ENCODE measurements around the gene GATB.

Gene GATB

DNA sequence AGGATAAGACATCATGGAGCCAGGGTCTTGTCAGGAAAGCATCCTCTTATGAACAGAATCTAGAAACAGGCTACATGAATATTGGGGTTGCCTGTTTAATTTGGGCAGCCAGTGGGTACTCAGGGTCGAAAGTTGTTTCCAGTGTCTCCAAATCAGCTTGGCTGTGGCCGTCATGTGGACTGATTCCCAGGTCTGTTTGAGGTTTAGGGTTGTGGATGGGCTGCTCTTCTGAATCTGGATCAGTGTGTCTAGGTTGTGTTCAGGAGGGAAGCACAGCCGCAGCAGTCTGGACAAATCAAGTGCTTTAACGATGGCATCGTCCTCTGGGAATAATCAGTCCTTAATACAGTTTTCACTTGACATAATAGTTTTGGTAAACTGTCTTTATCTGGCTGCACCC is 94.3 kb downstream of the GATB start:
- H3K36me3 ChIP-seq (ENCODE audit: control insufficient read depth, insufficient read depth, low read length) = peaks cover 35% of the 10 kb centered on the region
- no peaks in the 10 kb centered on the region for H3K27me3 ChIP-seq (ENCODE audit: control insufficient read depth, insufficient read depth, low read length)
- H3K4me3 ChIP-seq (ENCODE audit: low read depth, low read length) = no peak overlapping the region
- no peaks in the 10 kb centered on the region for H3K9me3 ChIP-seq (ENCODE audit: control insufficient read depth, insufficient read depth, low read length)
- H3K27ac ChIP-seq (ENCODE audit: low read depth, low read length) = no peak overlapping the region
- no peak overlapping the region for H3K9ac ChIP-seq (ENCODE audit: low read depth, low read length)
- H3K4me1 ChIP-seq (ENCODE audit: control insufficient read depth, insufficient read depth, low read length) = no peaks in the 10 kb centered on the region

DNA sequence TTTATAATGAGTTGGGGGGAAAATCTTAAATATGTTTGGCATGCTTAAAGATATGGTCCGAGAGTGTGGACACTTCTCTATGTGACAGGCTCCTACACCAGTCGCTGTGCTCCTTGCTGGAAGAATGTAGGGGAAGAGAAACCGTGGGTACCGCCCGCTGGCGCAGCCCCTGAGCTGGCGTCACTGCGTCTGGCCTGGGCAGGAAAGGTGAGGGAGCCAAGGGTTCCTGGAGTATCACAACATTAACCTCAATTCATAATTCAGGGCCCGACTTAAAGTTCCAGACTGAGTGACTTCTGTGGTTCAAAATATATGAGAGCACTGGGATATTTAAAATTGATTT is 95.1 kb downstream of the GATB start:
- Histone ChIP-seq H3K36me3 (ENCODE audit: control insufficient read depth, insufficient read depth, low read length) (peaks cover 35% of the 10 kb centered on the region), H3K4me1 (ENCODE audit: control insufficient read depth, insufficient read depth, low read length) (no peaks in the 10 kb centered on the region), H3K9ac (ENCODE audit: low read depth, low read length) (no peak overlapping the region), H3K9me3 (ENCODE audit: control insufficient read depth, insufficient read depth, low read length) (no peaks in the 10 kb centered on the region), H3K27ac (ENCODE audit: low read depth, low read length) (no peak overlapping the region), H3K27me3 (ENCODE audit: control insufficient read depth, insufficient read depth, low read length) (no peaks in the 10 kb centered on the region), H3K4me3 (ENCODE audit: low read depth, low read length) (no peak overlapping the region)

DNA sequence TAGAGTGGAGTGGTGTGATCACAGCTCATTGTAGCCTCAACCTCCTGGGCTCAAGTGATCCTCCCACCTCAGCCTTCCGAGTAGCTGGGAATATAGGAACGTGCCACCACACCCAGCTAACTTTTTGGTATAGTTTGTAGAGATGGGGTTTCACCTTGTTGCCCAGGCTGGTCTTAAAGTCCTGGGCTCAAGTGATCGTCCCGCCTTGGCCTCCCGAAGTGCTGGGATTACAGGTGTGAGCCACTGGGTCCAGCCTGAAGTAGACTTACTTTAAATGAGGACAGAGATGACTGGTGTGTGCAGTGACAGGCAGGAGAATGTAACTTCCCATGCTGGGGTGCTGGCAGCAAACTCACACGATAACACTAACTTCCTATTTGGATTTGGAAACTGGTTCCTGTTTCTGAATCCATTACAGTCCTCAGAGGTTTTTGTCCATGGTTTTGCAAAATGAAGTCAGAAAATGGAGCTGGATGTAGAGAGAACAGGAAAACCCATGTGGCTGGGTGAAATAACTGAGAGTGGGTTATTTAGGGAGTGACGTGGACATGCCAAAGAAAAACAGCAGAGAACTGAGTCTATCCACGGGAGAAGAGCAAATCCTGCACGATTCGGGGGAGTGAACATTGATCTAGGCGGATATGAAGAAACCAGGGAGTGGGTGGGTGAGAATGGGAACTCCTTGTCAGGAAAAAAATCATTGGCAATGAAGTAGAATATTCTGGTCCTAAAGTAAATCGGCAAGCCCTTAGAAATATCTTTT is 95.6 kb downstream of the GATB start:
- no peaks in the 10 kb centered on the region for H3K9me3 ChIP-seq (ENCODE audit: control insufficient read depth, insufficient read depth, low read length)
- H3K36me3 ChIP-seq (ENCODE audit: control insufficient read depth, insufficient read depth, low read length) = peaks cover 31% of the 10 kb centered on the region
- H3K4me1 ChIP-seq (ENCODE audit: control insufficient read depth, insufficient read depth, low read length) = no peaks in the 10 kb centered on the region
- H3K9ac ChIP-seq (ENCODE audit: low read depth, low read length) = no peak overlapping the region
- no peak overlapping the region for H3K4me3 ChIP-seq (ENCODE audit: low read depth, low read length)
- no peak overlapping the region for H3K27ac ChIP-seq (ENCODE audit: low read depth, low read length)
- H3K27me3 ChIP-seq (ENCODE audit: control insufficient read depth, insufficient read depth, low read length) = no peaks in the 10 kb centered on the region

DNA sequence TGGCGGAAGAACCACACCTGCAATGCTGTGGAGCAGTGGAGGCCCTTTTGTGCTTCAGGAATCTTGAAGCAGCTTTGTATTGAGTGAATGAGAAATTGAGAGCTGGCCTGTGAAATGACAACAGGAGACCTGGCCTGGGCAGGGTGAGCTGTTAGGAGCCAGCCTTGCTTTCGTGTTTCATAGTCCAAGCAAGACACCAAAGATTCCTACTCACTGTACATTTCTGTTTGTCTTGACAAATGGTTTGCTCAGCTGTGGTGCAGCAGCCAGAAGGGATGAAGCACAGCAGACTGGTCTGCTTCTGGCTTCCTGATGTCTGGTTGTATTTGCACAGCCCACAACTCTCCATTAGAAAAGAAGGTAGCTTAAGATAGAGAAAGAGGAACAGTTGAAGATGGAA is 96.5 kb downstream of the GATB start:
- H3K27ac ChIP-seq (ENCODE audit: low read depth, low read length) = no peak overlapping the region
- H3K4me3 ChIP-seq (ENCODE audit: low read depth, low read length) = no peak overlapping the region
- no peak overlapping the region for H3K9ac ChIP-seq (ENCODE audit: low read depth, low read length)

DNA sequence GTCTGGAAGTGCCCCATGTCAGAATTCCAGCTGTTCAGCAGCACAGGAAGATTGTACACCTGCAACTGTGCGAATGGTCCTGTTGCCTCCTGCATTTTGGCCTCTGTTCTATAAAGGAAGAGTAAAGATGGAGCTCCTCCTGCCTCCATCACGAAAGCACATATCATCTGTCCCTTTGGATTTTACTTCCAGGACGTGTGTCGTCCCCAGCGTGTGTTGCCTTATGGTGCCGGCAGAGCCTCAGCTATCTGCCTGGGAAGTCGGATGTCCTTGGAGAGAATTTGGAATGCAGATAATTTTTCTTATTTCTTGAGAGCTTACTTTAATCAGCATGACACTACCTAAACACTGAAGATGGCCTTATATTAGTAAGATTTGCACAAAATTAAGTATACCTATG is 97.7 kb downstream of the GATB start:
- no peaks in the 10 kb centered on the region for H3K4me1 ChIP-seq (ENCODE audit: control insufficient read depth, insufficient read depth, low read length)
- no peak overlapping the region for H3K27ac ChIP-seq (ENCODE audit: low read depth, low read length)
- no peaks in the 10 kb centered on the region for H3K9me3 ChIP-seq (ENCODE audit: control insufficient read depth, insufficient read depth, low read length)
- H3K36me3 ChIP-seq (ENCODE audit: control insufficient read depth, insufficient read depth, low read length) = peaks cover 38% of the 10 kb centered on the region
- H3K4me3 ChIP-seq (ENCODE audit: low read depth, low read length) = no peak overlapping the region
- H3K27me3 ChIP-seq (ENCODE audit: control insufficient read depth, insufficient read depth, low read length) = no peaks in the 10 kb centered on the region
- H3K9ac ChIP-seq (ENCODE audit: low read depth, low read length) = no peak overlapping the region

More for the DNA sequence above, 96.5 kb downstream of the GATB start:
- H3K27me3 ChIP-seq (ENCODE audit: control insufficient read depth, insufficient read depth, low read length) = no peaks in the 10 kb centered on the region
- H3K9me3 ChIP-seq (ENCODE audit: control insufficient read depth, insufficient read depth, low read length) = no peaks in the 10 kb centered on the region
- H3K4me1 ChIP-seq (ENCODE audit: control insufficient read depth, insufficient read depth, low read length) = no peaks in the 10 kb centered on the region
- peaks cover 31% of the 10 kb centered on the region for H3K36me3 ChIP-seq (ENCODE audit: control insufficient read depth, insufficient read depth, low read length)

DNA sequence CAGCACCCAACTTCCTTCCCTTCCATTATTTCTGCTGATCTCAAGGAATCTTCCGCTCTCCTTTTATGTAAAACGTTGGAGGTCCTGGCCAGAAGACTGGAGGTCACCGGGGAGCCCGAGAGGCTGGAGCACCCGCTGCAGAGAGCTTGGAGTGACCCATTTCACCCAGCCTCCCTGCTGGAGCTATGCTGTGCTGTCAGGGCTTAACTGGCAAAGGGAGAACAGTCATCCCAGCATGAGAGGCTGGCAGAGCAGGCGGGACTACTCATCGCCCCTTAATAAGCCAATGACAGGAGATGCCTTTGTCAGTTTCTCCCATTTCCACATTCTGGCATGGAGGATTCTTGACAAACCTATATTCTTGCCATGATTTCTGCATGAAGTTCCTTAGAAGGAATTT is 98.9 kb downstream of the GATB start:
- Histone ChIP-seq H3K9ac (ENCODE audit: low read depth, low read length) (no peak overlapping the region), H3K27me3 (ENCODE audit: control insufficient read depth, insufficient read depth, low read length) (no peaks in the 10 kb centered on the region), H3K9me3 (ENCODE audit: control insufficient read depth, insufficient read depth, low read length) (no peaks in the 10 kb centered on the region), H3K27ac (ENCODE audit: low read depth, low read length) (no peak overlapping the region), H3K36me3 (ENCODE audit: control insufficient read depth, insufficient read depth, low read length) (peaks cover 51% of the 10 kb centered on the region), H3K4me1 (ENCODE audit: control insufficient read depth, insufficient read depth, low read length) (no peaks in the 10 kb centered on the region), H3K4me3 (ENCODE audit: low read depth, low read length) (no peak overlapping the region)

DNA sequence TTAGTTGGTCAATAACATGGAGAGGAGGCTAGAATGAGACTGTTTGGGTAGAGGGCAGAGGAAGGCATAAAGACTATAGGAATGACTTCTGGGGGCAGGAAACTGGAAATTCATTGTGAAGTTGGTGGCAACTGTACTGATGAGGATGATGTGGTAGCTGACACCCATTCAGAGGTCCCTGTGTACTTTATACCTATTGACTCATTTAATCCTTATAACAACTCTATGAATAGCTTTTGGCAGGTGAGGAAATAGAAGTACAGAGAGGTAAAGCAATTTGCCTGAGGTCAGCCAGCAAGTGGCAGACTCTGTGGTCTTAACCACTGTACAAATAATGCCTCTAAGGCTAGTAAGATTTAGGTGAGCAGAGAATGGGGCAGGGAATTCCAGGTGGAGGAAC is 100.1 kb downstream of the GATB start:
- Histone ChIP-seq H3K4me1 (ENCODE audit: control insufficient read depth, insufficient read depth, low read length) (no peaks in the 10 kb centered on the region), H3K9me3 (ENCODE audit: control insufficient read depth, insufficient read depth, low read length) (no peaks in the 10 kb centered on the region), H3K36me3 (ENCODE audit: control insufficient read depth, insufficient read depth, low read length) (peaks cover 59% of the 10 kb centered on the region), H3K27me3 (ENCODE audit: control insufficient read depth, insufficient read depth, low read length) (no peaks in the 10 kb centered on the region), H3K27ac (ENCODE audit: low read depth, low read length) (no peak overlapping the region), H3K4me3 (ENCODE audit: low read depth, low read length) (no peak overlapping the region), H3K9ac (ENCODE audit: low read depth, low read length) (no peak overlapping the region)

DNA sequence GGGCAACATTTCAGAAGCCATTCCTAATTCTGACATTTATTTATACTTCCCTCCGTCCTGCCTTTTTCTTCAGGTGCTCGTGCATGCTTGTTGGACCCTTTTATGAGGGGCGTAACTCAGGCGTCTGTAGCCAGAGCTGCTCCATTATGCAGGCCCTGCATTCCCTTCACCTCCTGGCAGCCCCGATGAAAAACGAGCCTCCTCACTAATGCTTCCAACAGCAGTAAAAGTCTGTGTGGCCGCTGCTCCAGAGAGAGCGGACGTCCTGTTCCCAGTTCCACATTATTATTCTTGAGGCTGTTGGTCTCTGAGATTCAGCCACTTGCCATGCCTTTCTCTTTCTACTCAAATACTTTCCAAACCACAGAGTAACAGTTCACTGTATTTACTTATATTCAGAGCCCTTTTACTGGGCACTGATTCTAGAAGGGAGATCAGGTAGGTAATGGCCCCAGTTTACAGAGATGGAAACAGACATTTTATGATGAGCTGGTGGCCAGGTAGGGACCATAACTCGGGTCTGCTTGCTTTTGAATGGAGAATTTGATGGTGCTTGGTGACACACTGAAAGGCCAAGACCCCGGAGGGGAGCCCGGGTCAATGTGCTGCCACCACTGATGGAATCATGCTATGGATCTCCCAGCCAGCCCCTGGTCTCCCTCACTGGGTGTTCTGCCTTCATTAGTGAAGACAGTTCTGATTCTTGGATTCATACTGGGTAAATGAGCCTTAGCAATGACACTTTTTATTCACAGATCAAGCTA is 101.0 kb downstream of the GATB start:
- H3K27ac ChIP-seq (ENCODE audit: low read depth, low read length) = no peak overlapping the region

DNA sequence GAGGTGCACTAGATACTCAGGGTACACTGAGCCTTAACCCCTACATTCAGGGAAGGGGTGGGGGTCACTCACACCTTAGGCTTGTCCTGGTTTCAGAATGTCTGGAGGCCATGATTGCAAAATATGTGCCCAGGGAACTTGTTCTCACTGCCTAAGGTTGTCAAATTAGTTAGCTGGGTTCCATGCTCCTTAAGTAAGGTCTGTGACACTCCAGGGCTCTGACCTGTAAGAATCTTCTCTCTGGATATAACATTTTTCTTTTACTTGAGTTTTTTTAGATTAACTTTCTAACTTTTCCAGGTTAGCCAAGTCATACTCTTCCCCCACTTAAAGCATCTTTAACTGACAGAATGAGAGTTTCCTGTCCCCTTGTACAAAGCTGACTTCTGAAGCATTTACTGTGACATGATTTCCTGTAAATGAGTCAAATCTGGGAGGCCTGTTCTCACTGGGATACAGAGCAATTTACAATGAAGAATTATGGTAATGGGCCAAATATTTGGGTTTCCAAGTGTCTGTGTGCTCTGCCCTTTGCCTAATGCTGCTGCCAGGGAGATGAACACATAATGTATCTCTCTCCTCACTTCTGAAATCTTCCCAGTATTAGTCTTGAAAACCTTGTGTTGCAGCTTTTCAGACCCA is 101.7 kb downstream of the GATB start:
- Histone ChIP-seq H3K27me3 (ENCODE audit: control insufficient read depth, insufficient read depth, low read length) (no peaks in the 10 kb centered on the region), H3K27ac (ENCODE audit: low read depth, low read length) (no peak overlapping the region), H3K9ac (ENCODE audit: low read depth, low read length) (no peak overlapping the region), H3K9me3 (ENCODE audit: control insufficient read depth, insufficient read depth, low read length) (no peaks in the 10 kb centered on the region), H3K4me1 (ENCODE audit: control insufficient read depth, insufficient read depth, low read length) (no peaks in the 10 kb centered on the region), H3K4me3 (ENCODE audit: low read depth, low read length) (no peak overlapping the region), H3K36me3 (ENCODE audit: control insufficient read depth, insufficient read depth, low read length) (peaks cover 59% of the 10 kb centered on the region)

More for the DNA sequence above, 101.0 kb downstream of the GATB start:
- H3K9ac ChIP-seq (ENCODE audit: low read depth, low read length) = no peak overlapping the region
- H3K9me3 ChIP-seq (ENCODE audit: control insufficient read depth, insufficient read depth, low read length) = no peaks in the 10 kb centered on the region
- H3K4me3 ChIP-seq (ENCODE audit: low read depth, low read length) = no peak overlapping the region
- H3K4me1 ChIP-seq (ENCODE audit: control insufficient read depth, insufficient read depth, low read length) = no peaks in the 10 kb centered on the region
- no peaks in the 10 kb centered on the region for H3K27me3 ChIP-seq (ENCODE audit: control insufficient read depth, insufficient read depth, low read length)
- H3K36me3 ChIP-seq (ENCODE audit: control insufficient read depth, insufficient read depth, low read length) = peaks cover 59% of the 10 kb centered on the region

DNA sequence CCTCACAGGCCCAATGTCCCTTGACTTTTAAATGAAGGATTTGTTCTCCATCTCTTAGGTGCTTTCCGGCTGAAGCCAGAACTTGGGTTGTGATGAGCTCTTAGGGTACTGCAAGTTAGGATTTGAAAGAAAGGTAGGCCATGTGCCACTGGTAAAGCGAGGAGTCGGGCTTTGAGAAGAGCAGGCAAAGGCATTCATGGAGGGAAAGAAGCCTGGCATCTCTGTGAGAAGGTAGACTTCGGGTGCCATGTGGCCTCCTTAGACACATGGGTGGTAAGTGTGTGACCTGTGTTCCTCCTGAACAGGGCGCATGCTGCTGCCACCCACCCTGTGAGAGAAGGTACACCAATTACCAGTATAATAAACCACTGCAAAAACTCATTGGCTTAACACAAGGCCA is 102.9 kb downstream of the GATB start:
- peaks cover 47% of the 10 kb centered on the region for H3K36me3 ChIP-seq (ENCODE audit: control insufficient read depth, insufficient read depth, low read length)
- no peaks in the 10 kb centered on the region for H3K9me3 ChIP-seq (ENCODE audit: control insufficient read depth, insufficient read depth, low read length)
- H3K4me1 ChIP-seq (ENCODE audit: control insufficient read depth, insufficient read depth, low read length) = no peaks in the 10 kb centered on the region
- no peak overlapping the region for H3K4me3 ChIP-seq (ENCODE audit: low read depth, low read length)
- no peaks in the 10 kb centered on the region for H3K27me3 ChIP-seq (ENCODE audit: control insufficient read depth, insufficient read depth, low read length)
- H3K27ac ChIP-seq (ENCODE audit: low read depth, low read length) = no peak overlapping the region
- no peak overlapping the region for H3K9ac ChIP-seq (ENCODE audit: low read depth, low read length)

DNA sequence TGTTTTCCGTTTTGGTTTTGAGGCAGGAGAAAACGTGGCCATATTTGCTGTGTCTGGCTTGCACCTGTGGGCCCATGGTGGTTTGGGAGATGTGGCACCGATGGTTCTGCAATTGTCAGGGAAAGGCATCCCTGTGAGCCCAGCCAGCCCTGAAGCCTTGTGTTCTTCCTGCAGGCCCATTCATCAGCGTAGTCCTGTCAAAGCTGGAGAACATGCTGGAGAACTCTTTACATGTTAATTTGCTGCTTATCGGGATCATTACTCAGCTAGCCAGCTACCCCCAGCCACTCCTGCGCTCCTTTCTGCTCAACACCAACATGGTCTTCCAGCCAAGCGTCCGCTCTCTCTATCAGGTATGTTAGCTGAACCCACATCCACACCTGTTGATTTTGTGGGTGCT is 104.7 kb downstream of the GATB start:
- Histone ChIP-seq H3K9me3 (ENCODE audit: control insufficient read depth, insufficient read depth, low read length) (no peaks in the 10 kb centered on the region), H3K36me3 (ENCODE audit: control insufficient read depth, insufficient read depth, low read length) (peaks cover 43% of the 10 kb centered on the region), H3K4me3 (ENCODE audit: low read depth, low read length) (no peak overlapping the region), H3K9ac (ENCODE audit: low read depth, low read length) (no peak overlapping the region), H3K27ac (ENCODE audit: low read depth, low read length) (no peak overlapping the region), H3K4me1 (ENCODE audit: control insufficient read depth, insufficient read depth, low read length) (no peaks in the 10 kb centered on the region), H3K27me3 (ENCODE audit: control insufficient read depth, insufficient read depth, low read length) (no peaks in the 10 kb centered on the region)

All from HUES48 (cell line).